ENCODE measurements around the gene SPECC1L.
"Not testable (repeated sequence)": the region's sequence is repeated elsewhere in the genome, so short reads cannot be mapped to it uniquely, and the experiment has no call there.

Gene SPECC1L, protein sequence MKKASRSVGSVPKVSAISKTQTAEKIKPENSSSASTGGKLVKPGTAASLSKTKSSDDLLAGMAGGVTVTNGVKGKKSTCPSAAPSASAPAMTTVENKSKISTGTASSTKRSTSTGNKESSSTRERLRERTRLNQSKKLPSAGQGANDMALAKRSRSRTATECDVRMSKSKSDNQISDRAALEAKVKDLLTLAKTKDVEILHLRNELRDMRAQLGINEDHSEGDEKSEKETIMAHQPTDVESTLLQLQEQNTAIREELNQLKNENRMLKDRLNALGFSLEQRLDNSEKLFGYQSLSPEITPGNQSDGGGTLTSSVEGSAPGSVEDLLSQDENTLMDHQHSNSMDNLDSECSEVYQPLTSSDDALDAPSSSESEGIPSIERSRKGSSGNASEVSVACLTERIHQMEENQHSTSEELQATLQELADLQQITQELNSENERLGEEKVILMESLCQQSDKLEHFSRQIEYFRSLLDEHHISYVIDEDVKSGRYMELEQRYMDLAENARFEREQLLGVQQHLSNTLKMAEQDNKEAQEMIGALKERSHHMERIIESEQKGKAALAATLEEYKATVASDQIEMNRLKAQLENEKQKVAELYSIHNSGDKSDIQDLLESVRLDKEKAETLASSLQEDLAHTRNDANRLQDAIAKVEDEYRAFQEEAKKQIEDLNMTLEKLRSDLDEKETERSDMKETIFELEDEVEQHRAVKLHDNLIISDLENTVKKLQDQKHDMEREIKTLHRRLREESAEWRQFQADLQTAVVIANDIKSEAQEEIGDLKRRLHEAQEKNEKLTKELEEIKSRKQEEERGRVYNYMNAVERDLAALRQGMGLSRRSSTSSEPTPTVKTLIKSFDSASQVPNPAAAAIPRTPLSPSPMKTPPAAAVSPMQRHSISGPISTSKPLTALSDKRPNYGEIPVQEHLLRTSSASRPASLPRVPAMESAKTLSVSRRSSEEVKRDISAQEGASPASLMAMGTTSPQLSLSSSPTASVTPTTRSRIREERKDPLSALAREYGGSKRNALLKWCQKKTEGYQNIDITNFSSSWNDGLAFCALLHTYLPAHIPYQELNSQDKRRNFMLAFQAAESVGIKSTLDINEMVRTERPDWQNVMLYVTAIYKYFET

DNA sequence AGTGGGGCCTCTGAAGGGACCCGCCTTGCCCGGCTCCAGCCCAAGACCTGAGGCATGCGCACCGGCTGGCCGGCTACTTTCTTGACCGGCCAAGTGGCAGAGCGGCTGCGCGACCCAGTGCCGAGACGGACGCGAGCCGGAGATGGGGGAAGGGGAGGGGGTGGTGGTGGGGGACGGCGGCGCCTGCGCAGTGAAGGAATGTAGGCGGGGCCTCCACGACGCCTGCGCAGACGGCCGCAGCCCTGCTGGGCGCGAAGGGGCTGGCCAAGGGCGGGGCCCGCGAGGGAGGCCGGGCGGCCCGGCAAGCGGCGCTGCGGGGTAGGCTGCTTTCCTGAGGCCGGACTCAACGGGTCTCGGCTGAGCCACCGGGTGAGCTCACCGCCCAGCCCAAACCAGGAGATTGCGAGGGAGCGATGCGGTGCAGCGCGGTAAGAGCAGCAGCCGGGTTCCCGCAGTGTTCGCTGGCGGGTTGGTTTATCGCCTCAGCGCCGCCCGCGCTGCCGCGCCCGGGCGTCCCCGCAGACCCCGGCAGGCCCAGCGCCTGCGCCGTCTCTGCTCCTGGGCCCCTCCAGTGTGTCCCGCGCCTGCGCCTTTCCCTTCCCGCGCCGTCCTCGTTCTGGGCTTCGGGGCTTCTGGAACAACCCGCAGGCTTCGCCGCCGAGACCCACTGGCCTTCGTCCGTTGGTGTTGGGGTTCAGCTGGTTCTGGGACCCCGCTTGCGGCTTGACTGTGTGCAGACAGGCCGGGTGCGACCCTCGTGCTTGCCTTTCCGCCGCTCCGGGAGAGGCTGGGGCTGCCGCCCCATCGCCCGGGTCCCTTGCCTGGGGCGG is at the start of gene SPECC1L:
SPECC1L (plus strand) TSS at position 276 of the 830 bp plus-strand sequence. CDS start 31,401 bp downstream, outside the sequence.
- DNase-seq (ENCODE audit: extremely low spot score, insufficient read length, low read depth): peak; percentile 81
- peak; percentile 75 for FAIRE-seq

DNA sequence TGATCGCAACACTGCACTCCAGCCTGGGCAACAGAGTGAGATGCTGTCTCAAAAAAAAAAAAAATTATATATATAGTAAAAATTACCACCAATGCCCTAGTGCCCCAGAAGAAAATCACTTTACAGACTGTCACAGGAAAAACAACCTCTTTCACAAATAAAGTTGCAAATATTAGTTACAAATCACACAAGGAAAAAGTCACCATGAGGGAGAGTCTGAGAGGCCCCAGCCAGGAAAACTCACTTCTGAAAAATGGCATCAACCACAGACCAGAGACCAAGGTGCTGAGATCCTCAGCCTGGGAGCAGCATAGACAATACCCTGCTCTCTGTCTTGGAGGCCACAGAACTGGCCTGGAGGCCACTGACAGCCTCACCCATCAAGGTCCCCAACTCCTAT is 46.2 kb upstream of the SPECC1L start:
- DNase-seq (ENCODE audit: extremely low spot score, insufficient read length, low read depth) (no peak), FAIRE-seq (no peak)

DNA sequence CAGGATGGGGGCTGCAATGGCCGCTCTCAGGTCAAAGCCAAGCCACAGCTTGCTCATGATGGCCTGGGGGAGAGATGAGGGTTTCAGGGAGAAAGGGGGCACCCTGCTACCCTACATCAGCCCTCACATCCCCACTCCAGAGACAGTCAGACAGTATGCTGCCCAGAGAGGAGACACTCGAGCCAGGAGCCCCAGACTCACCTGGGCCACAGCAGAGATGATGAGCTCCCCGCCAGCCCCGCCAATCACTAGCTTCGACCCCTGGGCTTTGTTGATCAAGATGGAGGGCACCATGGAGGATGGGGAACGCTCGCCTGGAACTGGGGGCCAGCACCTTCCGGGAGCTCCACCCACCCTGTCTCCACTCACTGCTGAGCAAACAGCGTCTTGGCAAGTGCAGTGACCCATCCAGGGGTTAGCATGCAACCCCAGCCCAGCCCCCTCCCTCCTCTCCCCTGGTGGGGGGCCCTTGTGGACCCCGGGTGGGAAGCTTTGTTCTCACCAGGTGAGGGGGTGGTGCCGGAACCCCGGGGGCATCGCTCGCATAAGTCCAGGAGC is 45.5 kb upstream of the SPECC1L start:
- no peak for DNase-seq (ENCODE audit: extremely low spot score, insufficient read length, low read depth)
- no peak for FAIRE-seq

DNA sequence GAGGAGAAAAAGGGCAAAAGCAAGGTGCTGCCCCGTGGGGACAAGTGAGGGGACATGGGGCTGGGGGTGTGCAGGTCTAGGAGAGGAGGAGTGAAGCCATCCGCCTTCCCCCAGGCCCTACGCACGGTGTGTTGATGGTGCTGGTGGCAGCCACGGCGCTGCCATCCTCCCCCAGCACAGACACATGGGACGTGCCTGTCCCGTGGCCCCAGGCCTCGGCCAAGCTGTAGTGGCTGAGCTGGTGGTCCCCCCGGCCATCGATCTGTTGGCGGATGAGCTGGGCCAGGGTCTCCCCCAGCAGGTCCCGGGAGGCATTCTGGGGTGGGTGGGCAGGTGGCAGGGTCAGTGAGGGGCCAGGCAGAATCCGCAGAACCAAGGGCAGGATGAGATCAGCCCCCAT is 44.7 kb upstream of the SPECC1L start:
- DNase-seq (ENCODE audit: extremely low spot score, insufficient read length, low read depth) (no peak), FAIRE-seq (no peak)

DNA sequence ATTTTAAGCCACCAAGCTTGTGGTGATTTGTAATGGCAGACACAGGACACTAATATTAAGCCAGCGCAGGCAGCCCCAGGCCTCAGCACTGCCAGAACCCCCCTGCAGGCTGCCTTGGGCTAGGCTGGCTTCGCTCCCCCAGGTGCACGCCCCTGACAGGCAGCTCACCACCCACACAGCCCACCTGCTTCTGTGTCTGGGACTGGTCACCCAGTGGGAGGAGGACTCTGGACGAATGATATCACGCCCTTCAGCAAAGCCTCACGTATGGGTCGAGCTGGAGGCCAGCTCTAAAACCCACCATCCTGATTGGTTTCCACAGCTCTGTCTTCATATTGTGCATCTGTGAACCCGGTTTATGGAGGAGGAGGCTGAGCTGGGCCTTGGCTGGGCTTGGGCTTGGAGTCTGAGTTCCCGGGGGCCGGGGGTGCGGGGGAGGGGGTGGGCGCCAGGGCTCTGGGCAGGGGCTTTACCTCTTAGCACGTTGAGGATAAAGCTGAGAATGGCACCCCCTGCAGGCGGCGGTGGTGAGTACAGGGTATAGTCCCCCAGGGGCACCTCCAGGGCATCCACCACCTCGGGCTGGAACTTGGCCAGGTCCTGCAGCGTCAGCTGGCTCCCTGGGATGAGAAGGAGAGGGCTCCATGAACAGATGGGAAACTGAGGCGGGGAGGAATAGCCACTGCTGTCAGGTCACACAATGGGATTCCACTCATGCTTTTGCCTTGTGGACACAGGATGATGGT is 39.5 kb upstream of the SPECC1L start:
- no peak for DNase-seq (ENCODE audit: extremely low spot score, insufficient read length, low read depth)

DNA sequence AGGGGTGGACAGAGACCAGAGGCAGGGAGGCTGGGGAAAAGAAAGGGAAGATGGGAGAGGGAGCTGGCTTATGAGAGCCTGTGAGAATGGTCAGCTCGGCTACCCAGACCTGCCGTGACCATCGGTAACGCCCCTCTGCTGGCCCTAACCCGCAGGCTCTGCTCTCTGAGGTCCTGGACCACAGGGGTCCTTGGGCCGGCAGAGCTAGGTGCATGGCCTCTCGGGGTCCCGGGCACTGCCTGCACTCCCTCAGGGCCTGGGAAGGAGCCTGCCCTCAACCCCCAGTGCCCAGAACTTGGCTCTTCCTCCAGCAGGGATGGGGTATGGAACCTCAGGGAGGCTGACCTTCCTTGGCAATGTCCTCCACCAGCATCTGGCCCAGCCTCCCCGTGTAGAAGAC is 38.9 kb upstream of the SPECC1L start:
- FAIRE-seq: no peak

More for the DNA sequence above, 39.5 kb upstream of the SPECC1L start:
- FAIRE-seq: no peak

DNA sequence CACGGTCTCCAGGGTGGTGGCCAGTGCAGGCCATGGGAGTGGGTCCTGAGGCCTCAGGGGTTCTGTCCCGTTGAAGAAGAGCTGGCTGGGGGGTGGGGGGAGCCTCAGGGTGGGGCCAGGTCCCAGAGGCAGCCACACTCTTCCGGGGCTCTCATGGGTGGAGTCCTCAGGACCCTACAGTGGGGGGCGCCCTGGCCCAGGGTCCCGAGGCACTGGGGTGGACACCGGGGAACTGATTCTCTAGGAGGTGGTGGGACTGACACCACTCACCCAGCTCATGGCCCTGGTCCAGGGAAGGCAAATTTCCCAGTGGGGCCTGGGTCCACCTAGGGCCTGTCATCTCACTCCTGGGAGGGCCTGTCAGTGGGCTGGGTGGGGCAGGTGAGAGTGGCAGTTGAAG is 38.5 kb upstream of the SPECC1L start:
- DNase-seq (ENCODE audit: extremely low spot score, insufficient read length, low read depth) (no peak), FAIRE-seq (no peak)

More for the DNA sequence above, 38.9 kb upstream of the SPECC1L start:
- no peak for DNase-seq (ENCODE audit: extremely low spot score, insufficient read length, low read depth)

DNA sequence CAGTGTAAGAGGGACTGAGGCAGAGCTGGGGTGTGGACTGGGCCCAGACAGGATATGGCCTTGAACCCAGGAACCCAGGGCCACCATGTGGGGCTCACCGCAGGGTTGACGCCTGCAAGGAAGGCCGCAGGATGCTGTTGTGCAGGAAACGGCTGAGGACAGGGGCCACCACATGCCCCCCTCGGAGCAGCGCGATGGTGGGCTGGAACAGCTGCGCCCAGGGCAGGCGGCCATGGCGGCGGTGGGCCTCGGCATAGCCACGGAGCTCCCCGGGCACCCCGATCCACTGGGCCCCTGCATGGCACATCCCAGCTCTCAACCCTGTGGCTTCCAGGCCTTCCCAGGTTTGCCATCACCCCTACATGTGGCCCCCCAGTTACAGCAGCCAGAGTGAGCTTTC is 37.9 kb upstream of the SPECC1L start:
- FAIRE-seq (no peak), DNase-seq (ENCODE audit: extremely low spot score, insufficient read length, low read depth) (no peak)

DNA sequence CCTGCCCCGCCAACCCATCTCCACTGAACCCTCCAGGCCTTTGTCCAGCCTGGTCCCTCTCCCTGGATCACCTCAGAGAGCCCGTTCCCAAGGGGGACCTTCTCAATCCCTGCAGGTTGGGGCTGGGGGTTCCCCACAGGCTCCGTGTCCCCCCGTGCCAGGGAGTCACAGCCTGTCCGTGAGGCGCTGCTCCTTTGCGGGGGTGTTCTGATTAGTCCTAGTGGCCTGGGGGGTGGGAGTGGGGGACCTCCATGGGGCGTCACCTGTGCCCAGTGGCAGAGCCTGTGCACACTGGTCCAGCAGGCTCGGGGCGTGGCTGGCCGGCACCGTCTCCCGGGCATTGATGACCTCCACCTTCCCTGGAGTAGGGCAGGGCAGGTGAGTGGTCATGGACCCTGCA is 37.4 kb upstream of the SPECC1L start:
- no peak for FAIRE-seq
- no peak for DNase-seq (ENCODE audit: extremely low spot score, insufficient read length, low read depth)

DNA sequence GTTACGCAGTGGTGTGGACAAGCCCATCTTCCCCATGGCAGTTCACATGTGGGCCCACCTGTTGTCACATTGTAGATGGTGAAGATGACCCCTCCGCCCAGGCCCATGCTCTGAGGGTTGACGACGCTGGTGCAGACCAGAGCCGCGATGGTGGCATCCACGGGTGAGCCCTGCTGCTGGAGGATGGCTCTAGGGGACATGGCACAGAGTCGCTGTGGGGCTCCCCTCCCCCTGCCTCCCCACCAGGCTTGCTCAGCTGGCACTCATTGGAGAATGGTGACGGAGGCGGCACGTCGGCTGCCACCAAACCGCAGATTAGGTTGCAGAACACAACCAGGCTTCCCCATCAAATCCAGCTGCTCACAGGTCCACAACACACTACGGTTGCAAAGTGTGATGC is 36.8 kb upstream of the SPECC1L start:
- FAIRE-seq (no peak), DNase-seq (ENCODE audit: extremely low spot score, insufficient read length, low read depth) (no peak)

DNA sequence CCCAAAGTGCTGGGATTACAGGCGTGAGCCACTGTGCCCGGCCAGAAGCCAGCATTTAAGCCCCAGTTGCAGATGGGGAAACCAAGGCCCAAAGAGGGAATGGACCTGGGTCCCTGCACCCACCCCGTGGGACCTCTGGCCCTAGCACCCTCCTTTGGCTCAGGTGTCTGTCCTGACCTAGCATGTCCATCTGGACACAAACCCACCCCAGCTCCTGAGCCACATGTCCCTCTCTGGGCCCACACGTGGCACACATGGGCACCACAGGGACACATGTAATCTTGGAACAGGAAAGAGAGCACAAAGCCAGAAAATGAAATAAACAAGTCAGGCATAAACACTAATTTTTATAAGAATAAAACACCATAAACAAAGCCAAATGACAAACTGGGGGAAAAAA is 35.3 kb upstream of the SPECC1L start:
- DNase-seq (ENCODE audit: extremely low spot score, insufficient read length, low read depth): no peak
- no peak for FAIRE-seq

DNA sequence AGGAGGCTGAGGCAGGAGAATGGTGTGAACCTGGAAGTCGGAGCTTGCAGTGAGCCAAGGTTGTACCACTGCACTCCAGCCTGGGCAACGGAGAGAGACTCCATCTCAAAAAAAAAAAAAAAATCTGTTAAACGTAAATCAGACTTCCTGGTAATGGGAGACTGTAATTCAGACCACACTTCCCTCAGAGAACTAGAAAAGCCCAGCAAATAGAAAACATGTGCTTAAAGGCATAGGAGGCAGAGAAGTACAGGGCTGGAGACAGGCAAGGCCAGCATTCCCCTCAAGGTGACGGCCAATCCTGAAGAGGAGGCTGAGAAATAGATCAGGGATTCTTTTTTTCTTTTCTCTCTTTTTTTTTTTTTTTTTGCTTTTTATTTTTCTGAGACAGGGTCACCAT is 34.0 kb upstream of the SPECC1L start:
- FAIRE-seq (no peak), DNase-seq (ENCODE audit: extremely low spot score, insufficient read length, low read depth) (no peak)

DNA sequence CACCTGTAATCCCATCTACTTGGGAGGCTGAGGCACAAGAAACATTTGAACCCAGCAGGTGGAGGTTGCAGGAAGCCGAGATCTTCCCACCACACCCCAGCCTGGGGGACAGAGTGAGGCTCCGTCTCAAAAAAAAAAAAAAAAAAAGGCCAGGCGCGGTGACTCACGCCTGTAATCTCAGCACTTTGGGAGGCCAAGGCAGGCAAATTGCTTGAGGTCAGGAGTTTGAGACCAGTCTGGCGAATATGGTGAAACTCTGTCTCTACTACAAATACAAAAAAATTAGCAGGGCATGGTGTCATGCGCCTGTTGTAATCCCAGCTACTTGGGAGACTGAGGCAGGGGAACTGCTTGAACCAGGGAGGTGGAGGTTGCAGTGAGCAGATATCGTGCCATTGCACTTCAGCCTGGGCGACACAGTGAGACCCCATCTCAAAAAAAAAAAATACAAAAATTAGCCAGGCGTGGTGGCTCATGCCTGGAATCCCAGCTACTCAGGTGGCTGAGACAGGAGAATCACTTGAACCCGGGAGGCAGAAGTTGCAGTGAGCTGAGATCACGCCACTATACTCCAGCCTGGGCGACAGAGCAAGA is 32.4 kb upstream of the SPECC1L start:
- not testable (repeated sequence) for DNase-seq (ENCODE audit: extremely low spot score, insufficient read length, low read depth); FAIRE-seq

DNA sequence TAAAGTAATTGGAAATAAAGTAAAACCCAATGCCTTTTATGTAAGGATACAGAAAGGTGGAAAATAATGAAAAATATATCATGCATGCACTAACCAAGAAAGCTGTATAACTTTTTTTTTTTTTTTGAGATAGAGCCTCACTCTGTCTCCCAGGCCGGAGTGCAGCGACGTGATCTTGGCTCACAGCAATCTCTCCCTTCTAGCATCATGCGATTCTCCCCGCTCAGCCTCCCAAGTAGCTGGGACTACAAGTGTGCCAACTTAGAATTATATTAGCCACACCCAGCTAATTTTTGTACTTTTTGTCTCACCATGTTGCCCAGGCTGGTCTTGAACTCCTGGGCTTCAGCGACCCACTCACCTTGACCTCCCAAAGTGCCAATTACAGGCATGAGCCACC is 30.2 kb upstream of the SPECC1L start:
- FAIRE-seq (no peak), DNase-seq (ENCODE audit: extremely low spot score, insufficient read length, low read depth) (no peak)

DNA sequence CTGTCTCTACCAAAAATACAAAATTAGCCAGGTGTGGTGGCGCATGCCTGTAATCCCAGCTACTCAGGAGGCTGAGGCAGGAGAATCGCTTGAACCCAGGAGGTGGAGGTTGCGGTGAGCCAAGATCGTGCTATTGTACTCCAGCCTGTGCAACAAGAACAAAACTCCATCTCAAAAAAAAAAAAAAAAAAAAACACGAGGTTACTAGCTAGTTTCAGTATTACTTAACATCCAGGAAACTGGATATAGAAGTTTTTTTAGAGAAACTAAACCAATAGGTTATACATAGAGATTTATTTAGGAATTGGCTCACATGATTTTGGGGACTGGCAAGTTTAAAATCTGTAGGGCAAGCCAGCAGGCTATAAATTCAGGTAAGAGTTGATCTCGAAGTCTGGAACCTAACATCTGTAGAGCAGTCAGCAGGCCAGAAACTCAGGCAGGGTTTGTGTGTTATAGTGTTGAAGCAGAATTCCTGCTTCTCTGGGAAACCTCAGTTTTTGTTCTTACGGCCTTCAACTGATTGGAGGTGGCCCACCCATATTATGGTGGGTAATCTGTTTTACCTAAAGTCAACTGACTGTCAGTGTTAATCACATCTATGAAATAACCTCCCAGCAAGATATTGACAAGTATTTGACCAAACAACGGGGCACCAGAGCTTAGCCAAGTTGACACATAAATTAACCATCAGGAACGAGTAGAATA is 29.5 kb upstream of the SPECC1L start:
- not testable (repeated sequence) for FAIRE-seq; DNase-seq (ENCODE audit: extremely low spot score, insufficient read length, low read depth)

DNA sequence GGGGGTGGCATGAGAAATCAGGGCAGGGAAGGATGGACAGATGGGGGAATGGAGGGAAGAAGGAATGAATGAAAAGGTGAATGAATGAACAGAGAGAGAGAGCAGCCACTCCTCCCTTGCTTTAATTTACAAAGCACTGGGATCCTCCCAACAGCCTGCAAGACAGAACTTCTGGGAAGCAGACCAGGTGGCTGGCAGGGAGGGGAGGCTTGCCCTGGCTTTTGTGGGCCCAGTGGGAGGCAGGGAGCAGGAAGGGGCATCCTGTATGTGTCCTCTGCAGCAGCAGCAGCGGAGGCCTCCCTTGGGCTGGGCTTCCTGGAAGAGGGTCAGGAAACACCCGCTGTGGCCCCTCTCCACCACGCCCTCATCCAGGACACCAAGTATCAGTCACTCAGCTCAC is 27.2 kb upstream of the SPECC1L start:
- not testable (repeated sequence) for DNase-seq (ENCODE audit: extremely low spot score, insufficient read length, low read depth); FAIRE-seq

DNA sequence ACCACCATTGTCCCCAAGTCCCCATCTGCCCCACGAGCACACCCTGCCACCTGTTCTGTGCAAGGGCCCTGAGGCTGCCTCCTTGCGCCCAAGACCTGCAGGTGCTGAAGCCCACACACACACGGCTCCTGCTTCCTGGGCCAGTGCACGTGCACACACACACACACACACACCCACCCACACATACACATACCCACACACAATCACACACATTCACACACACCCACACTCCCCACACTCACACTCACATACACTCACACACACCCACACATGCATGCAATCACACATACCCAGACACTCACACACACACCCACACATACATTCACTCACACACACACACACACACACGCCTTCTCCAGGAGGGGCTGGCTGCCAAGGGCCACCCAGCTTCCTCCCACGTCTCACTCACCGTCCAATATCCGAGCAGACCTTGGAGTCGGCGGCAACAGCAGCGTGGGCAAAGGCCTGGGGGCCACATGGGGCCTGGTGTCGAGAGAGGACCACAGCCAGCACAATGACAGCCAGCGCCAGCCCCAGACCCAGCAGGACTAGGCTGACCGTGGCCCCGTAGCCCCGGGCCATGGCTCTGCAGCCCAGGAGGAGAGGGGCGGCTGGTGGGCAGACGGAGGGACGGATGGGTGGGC is 26.4 kb upstream of the SPECC1L start:
- DNase-seq (ENCODE audit: extremely low spot score, insufficient read length, low read depth) (no peak), FAIRE-seq (no peak)
